Omental fat pad (tissue), 4 donors: ENCODE data around the gene STK11IP. TPM values are rescaled to one million over a fixed set of nuclear protein-coding genes. Genes with fewer than 3 reads are reported as not detected.
A peak's percentile ranks its signal among the peaks of the same experiment; 100 is the strongest.

ENCODE experiments used
- ATAC-seq: fragments of 150-250 bp; one replicate; pipeline ENCODE4 v1.9.1; 2016; ENCODE audit warnings: mild to moderate bottlenecking, moderate library complexity; ENCODE audit not compliant: low FRiP score
- DNase-seq: peaks from one replicate; pipeline ENCODE4 v3.0.0-alpha.2; 2019; ENCODE audit warnings: low spot score
- total RNA-seq, 4 donors: library from RNA; depleted of rRNA; stranded (reverse); fragments of >200 nt; gene quantifications; one replicate each; pipeline ENCODE4 v1.1.0, GENCODE V29; 2016
- TF ChIP-seq, protein P1 (sequence below), 3 donors: fragments of 450-650 bp; IDR thresholded peaks; one replicate each; pipeline ENCODE4 v1.5.1; 2016 to 2017; ENCODE audit warnings: antibody characterized with exemption in 3 of 3, mild to moderate bottlenecking in 3 of 3, moderate library complexity in 2 of 3

STK11IP gene
- total RNA-seq, 4 donors from 2014 or later, result 9.1 to 22.4 (median 13.0) TPM

DNA sequence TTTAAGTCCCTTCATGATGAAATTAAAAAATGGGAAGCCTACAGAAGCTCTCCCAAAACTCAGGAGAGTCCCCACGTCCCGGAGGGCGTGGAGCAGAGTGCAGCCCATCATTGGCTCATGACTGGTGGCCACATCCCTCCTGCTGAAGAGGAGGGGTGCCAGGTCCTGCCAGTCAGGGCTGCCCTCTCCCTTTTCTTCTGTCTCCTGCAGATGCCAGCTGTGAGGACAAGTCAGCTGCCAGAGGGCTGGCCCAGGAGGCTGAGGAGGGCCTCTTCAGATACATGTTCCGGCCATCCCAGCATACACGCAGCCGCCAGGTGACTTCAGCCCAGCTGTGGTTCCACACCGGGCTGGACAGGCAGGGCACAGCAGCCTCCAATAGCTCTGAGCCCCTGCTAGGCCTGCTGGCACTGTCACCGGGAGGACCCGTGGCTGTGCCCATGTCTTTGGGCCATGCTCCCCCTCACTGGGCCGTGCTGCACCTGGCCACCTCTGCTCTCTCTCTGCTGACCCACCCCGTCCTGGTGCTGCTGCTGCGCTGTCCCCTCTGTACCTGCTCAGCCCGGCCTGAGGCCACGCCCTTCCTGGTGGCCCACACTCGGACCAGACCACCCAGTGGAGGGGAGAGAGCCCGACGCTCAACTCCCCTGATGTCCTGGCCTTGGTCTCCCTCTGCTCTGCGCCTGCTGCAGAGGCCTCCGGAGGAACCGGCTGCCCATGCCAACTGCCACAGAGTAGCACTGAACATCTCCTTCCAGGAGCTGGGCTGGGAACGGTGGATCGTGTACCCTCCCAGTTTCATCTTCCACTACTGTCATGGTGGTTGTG lies 23.0 kb upstream of the STK11IP start:
- DNase-seq (no peak), ATAC-seq (no peak)
- TF ChIP-seq, protein P1, sequence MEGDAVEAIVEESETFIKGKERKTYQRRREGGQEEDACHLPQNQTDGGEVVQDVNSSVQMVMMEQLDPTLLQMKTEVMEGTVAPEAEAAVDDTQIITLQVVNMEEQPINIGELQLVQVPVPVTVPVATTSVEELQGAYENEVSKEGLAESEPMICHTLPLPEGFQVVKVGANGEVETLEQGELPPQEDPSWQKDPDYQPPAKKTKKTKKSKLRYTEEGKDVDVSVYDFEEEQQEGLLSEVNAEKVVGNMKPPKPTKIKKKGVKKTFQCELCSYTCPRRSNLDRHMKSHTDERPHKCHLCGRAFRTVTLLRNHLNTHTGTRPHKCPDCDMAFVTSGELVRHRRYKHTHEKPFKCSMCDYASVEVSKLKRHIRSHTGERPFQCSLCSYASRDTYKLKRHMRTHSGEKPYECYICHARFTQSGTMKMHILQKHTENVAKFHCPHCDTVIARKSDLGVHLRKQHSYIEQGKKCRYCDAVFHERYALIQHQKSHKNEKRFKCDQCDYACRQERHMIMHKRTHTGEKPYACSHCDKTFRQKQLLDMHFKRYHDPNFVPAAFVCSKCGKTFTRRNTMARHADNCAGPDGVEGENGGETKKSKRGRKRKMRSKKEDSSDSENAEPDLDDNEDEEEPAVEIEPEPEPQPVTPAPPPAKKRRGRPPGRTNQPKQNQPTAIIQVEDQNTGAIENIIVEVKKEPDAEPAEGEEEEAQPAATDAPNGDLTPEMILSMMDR (IDR thresholded peaks at IDR 0.05), result no peak

DNA sequence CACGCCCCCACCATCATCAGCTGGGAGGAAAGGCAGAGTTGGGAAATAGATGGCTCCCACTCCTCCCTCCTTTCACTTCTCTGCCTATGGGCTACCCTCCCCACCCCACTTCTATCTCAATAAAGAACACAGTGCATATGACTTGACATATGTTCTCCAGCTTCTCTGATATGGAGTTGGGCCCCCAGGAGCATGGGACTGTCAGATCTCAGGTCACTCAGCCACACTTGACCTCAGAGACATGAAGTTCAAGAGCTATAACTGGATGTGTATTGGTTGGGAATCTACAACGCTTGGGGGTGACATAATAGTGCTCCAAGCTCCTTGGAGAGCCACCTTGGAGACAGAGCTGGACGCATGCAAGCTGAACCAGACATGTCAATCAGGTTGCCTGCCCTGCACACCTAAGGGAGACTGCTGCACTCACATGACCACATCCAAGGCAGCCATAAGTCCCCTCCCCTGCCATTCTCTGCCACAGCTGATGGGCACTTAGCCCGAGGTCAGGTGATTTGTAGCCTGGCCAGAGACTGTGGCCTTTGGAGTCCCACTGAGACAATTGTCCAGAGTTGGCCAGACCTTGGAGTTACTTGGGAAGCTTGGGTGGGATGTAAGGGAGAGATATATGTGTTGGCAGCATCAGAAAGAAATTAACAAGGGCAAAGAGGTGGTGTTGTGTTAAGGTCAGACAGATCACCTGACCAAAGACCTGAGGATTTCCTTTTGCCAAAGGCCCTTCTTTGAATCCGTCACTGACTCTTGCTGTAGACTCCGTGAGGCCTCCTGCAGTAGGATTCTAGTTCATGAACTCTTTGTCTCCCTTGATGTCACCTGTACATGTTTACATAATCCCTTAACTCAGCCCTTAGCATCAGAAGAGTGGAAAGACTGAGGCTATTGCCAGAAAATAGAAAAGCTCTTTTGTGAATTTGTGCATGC lies 21.8 kb upstream of the STK11IP start:
- DNase-seq, result no peak
- TF ChIP-seq, protein P1 (IDR thresholded peaks at IDR 0.05), result no peak
- no peak for ATAC-seq

DNA sequence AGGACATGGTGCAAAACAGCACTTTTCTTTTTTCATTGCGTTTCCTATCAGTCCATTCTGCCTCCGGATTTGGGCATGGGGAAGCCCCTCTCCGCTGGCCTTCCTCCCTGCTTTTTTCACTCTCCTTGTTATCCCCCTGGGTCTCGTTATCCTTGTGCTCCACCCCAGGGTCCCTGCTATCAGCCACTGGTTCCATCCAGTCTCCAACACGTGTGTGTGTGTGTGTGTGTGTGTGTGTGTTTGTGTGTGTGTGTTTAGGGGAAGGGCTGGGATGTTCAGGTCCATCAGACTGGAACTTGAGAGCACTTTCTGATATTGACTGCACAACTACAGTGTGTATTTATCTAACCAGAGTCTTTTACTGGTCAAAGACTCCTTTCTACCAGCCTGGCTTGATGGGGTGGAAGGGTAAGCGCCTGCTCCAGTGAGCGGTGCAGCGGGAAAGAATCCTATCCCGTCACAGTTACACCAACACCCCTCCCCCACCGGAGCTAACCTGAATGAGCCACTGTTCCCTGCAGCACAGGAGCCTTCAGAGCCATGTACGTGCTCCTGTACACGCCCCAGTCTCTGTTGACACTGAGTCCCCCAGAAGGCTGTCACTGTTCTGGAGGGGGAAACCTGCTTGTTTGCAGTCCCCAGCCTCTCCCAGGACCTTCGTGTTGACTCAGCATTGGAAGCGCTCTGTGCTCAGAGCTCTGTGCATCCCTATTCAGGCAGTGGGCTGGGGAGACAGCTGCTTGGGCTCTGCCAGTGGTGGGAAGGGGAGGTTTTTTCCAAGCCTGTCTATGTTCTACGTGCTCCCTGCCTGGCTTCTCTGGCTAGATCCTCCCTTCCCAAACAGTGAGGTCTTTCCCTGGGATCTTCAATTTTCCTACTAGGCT lies 20.9 kb upstream of the STK11IP start:
- DNase-seq, result no peak
- ATAC-seq, result no peak
- TF ChIP-seq, protein P1 (IDR thresholded peaks at IDR 0.05), result no peak

DNA sequence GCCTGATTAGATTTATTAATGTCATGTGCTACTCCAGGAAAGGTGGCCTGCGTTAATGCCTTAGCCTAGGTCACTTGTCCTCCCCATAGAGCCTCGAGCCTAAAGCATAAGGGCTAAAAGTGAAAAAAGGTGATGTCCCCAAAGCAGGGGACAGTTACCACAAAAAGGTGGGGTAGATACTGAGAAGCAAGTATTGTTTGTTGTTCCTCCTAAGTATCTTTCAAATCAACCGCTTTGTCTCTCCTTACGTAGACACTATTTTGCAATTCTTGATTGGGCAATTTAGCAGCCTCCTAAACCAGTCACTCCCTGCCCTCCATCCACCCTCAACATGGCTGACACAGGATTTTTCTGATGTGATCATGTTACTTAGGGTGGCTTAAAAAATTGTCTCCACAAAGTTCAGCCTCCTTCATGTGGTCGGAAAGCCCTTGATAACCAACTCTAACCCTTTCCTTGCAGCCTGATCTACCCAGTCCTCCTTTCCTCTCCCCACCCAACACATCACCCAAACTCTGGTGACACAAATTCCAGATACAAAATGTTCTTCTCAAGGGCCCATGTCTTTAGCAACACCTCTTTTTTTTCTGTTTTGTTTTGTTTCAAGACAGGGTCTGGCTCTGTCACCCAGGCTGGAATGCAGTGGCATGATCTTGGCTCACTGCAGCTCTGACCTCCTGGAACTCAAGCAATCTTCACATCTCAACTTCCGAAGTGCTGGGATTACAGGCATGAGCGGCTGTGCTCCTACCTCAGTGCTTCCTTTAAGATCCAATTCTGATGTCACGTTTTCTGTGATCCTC lies 18.6 kb upstream of the STK11IP start:
- TF ChIP-seq, protein P1 (IDR thresholded peaks at IDR 0.05), result no peak
- ATAC-seq (peak; percentile 54), DNase-seq (no peak)

DNA sequence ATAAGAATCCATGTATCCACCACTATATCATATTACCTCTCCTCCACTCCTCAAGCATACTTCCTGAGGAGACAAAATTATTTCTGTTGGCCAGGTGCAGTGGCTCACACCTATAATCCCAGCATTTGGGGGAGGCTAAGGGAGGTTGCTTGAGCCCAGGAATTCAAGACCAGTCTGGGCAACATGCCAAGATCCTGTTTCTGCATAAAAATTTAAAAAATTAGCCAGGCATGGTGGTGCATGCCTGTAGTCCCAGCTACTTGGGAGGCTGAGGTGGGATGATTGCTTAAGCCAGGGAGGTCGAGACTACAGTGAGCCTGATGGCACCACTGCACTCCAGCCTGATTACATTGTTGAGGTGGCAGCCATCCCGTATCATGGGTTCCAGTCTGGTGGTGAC lies 16.3 kb upstream of the STK11IP start:
- no peak for DNase-seq
- no peak for ATAC-seq

More for the DNA sequence above, 16.3 kb upstream of the STK11IP start:
- TF ChIP-seq, protein P1 (IDR thresholded peaks at IDR 0.05), result no peak
